SU-DHL-6 (cell line): ENCODE measurements around the gene DNM1.

Source experiments
- H2AFZ ChIP-seq: fragments of 200-600 bp; sonication (generic); 2 replicates; pipeline ENCODE4 v1.6.1; 2014; ENCODE audit warnings: low read depth, mild to moderate bottlenecking, moderate library complexity, mixed read lengths, antibody characterized with exemption, low read length; ENCODE audit not compliant: severe bottlenecking
- H3F3A ChIP-seq: fragments of 200-600 bp; shearing (Covaris generic); 2 replicates; pipeline ENCODE4 v1.6.0; 2016; ENCODE audit warnings: antibody characterized with exemption, mild to moderate bottlenecking; ENCODE audit not compliant: insufficient read depth
- H3K27ac ChIP-seq: fragments of 200-600 bp; sonication (generic); 2 replicates; pipeline ENCODE4 v1.5.1; 2016; ENCODE audit warnings: low read depth, mild to moderate bottlenecking, low read length, moderate library complexity, mixed read lengths
- H3K27me3 ChIP-seq: fragments of 200-600 bp; sonication (generic), shearing (Covaris generic); 2 replicates; pipeline ENCODE4 v1.6.0; 2014; ENCODE audit warnings: mild to moderate bottlenecking, low read length
- H3K36me3 ChIP-seq: fragments of 200-600 bp; sonication (generic); 2 replicates; pipeline ENCODE4 v1.6.1; 2014; ENCODE audit warnings: mild to moderate bottlenecking, low read length, mixed read lengths
- H3K4me2 ChIP-seq: fragments of 300-600, 200-600 bp; shearing (Covaris generic), sonication (generic); 2 replicates; pipeline ENCODE4 v1.6.0; 2014; ENCODE audit warnings: low read length, low read depth, mild to moderate bottlenecking; ENCODE audit not compliant: poor library complexity, severe bottlenecking
- H3K4me3 ChIP-seq: fragments of 200-600 bp; sonication (generic); 2 replicates; pipeline ENCODE4 v1.5.1; 2014; ENCODE audit warnings: antibody characterized with exemption, low read length, mild to moderate bottlenecking, mixed read lengths; ENCODE audit not compliant: insufficient read depth, poor library complexity, severe bottlenecking
- H3K79me2 ChIP-seq: fragments of 200-600 bp; sonication (generic); 2 replicates; pipeline ENCODE4 v1.6.1; 2014; ENCODE audit warnings: mild to moderate bottlenecking, low read length, moderate library complexity; ENCODE audit not compliant: insufficient read depth
- H3K9ac ChIP-seq: fragments of 200-600 bp; sonication (generic); 2 replicates; pipeline ENCODE4 v1.7.0; 2014; ENCODE audit warnings: mild to moderate bottlenecking, low read length
- H3K9me2 ChIP-seq: fragments of 200-600 bp; sonication (generic); replicated peaks from 2 replicates; pipeline ENCODE4 v1.6.1; 2014; ENCODE audit warnings: low read length; ENCODE audit not compliant: insufficient read depth
- H3K9me3 ChIP-seq: fragments of 200-600 bp; sonication (generic); 2 replicates; pipeline ENCODE4 v1.6.1; 2014; ENCODE audit warnings: low read length, mixed read lengths; ENCODE audit not compliant: insufficient read depth
- H4K20me1 ChIP-seq: fragments of 200-600 bp; sonication (generic); 2 replicates; pipeline ENCODE4 v1.6.1; 2014; ENCODE audit warnings: low read depth, mild to moderate bottlenecking, antibody characterized with exemption, low read length, moderate library complexity, mixed read lengths
- CTCF ChIP-seq: fragments of 200-600 bp; sonication (generic); IDR thresholded peaks from one replicate; pipeline ENCODE4 v1.5.1; 2017; ENCODE audit warnings: antibody characterized with exemption, mild to moderate bottlenecking, low read length, moderate library complexity; ENCODE audit not compliant: insufficient read depth, poor library complexity, severe bottlenecking
- EZH2phosphoT487 ChIP-seq: fragments of 200-600 bp; sonication (generic), shearing (Covaris generic); conservative IDR thresholded peaks from 2 replicates; pipeline ENCODE4 v1.6.1; 2018; ENCODE audit warnings: mild to moderate bottlenecking, antibody characterized with exemption, low read length, moderate library complexity, mixed read lengths

The DNM1 gene

GRCh38 chr9:128253140-128253990 lies 50.2 kb downstream of the DNM1 start:
- Histone ChIP-seq H3K36me3 (no peaks in the 10 kb centered on the region), H3K9me3 (no peaks in the 10 kb centered on the region), H3K27me3 (no peaks in the 10 kb centered on the region), H2AFZ (no peak overlapping the region), H3K9me2 (no peaks in the 10 kb centered on the region), H3K27ac (no peak overlapping the region), H3K4me2 (no peak overlapping the region), H3K9ac (no peak overlapping the region), H3K4me3 (no peak overlapping the region), H3F3A (0 out of 2 replicates have a peak, but pooled peaks cover 3% of the 10 kb centered on the region), H4K20me1 (no peaks in the 10 kb centered on the region), H3K79me2 (no peaks in the 10 kb centered on the region)
- TF ChIP-seq CTCF: no peak
- no peak for TF ChIP-seq EZH2phosphoT487

GRCh38 chr9:128253991-128254346 lies 50.8 kb downstream of the DNM1 start:
- TF ChIP-seq EZH2phosphoT487 (no peak), CTCF (no peak)
- H3K36me3 ChIP-seq: no peaks in the 10 kb centered on the region
- H3F3A ChIP-seq: 0 out of 2 replicates have a peak, but pooled peaks cover 3% of the 10 kb centered on the region
- H3K79me2 ChIP-seq: no peaks in the 10 kb centered on the region
- no peak overlapping the region for H2AFZ ChIP-seq
- H4K20me1 ChIP-seq: no peaks in the 10 kb centered on the region
- H3K9ac ChIP-seq: no peak overlapping the region
- no peak overlapping the region for H3K27ac ChIP-seq
- no peak overlapping the region for H3K4me3 ChIP-seq
- H3K9me2 ChIP-seq: no peaks in the 10 kb centered on the region
- H3K9me3 ChIP-seq: no peaks in the 10 kb centered on the region
- no peaks in the 10 kb centered on the region for H3K27me3 ChIP-seq
- H3K4me2 ChIP-seq: no peak overlapping the region

GRCh38 chr9:128254362-128254761 lies 51.2 kb downstream of the DNM1 start:
- H3K9me3 ChIP-seq: no peaks in the 10 kb centered on the region
- no peaks in the 10 kb centered on the region for H3K79me2 ChIP-seq
- H3K36me3 ChIP-seq: no peaks in the 10 kb centered on the region
- H3K9ac ChIP-seq: no peak overlapping the region
- no peaks in the 10 kb centered on the region for H3K9me2 ChIP-seq
- H4K20me1 ChIP-seq: no peaks in the 10 kb centered on the region
- no peaks in the 10 kb centered on the region for H3K27me3 ChIP-seq
- H3K4me3 ChIP-seq: no peak overlapping the region
- H2AFZ ChIP-seq: no peak overlapping the region
- TF ChIP-seq CTCF: no peak
- no peak overlapping the region for H3K27ac ChIP-seq
- H3F3A ChIP-seq: 0 out of 2 replicates have a peak, but pooled peaks cover 3% of the 10 kb centered on the region
- no peak overlapping the region for H3K4me2 ChIP-seq
